Activated CD4-positive, alpha-beta T cell treated with anti-CD3 and anti-CD28 coated beads, Interleukin-2, amount 50 U/mL, for 24 hours (primary cell): Measurements from ENCODE around the gene NTN1.
"Not testable (repeated sequence)": the region's sequence is repeated elsewhere in the genome, so short reads cannot be mapped to it uniquely, and the experiment has no call there.

ENCODE experiments used
- DNase-seq, 2 donors: peaks; one replicate each; pipeline ENCODE4 v3.0.0-alpha.2; 2020; ENCODE audit warnings: low read depth in 1 of 2, low spot score in 1 of 2

NTN1 gene

DNA sequence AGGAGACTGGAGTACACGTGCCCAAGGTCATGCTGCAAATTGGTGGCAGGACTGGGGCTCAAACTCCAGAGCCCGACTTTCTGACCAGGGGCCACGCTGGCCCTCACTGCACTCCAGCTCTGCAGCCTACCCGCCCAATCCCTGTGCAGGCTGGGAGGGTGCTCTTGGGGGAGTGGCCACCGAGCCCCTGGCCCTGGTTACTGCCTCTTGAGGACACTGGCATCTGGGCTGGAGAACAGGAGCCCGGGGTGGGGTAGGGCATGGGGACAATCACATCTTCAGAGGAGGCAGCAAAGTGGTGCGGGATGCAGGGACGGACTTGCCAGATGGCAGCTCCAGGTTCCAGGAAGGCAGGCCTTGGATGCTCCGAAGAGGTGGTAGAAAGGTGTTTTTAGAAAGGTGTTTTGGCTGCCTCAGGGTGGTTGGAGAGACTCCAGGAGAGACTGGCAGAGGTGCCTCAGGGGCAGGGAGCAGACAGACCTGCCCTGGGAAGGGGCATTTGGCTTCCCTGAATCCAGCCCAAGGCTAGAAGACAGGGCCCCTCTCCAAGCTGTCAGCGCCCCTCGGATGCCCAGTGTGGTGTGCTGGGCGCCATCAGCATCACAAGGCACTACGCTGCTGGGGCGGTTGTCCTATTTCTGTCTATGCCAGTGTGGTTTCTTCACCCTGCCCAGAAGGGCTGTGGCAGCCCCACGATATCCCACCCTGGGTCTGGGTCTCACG lies 220.6 kb downstream of the NTN1 start:
- no peak for DNase-seq

- DNase-seq = no peak
Observed at GRCh38 chr17:9242497-9242881, 221.2 kb downstream of the NTN1 start.

GRCh38 chr17:9242983-9243382 lies 221.7 kb downstream of the NTN1 start:
- no peak for DNase-seq

- DNase-seq = no peak
Observed at GRCh38 chr17:9244066-9245052, 223.0 kb downstream of the NTN1 start.

- no peak for DNase-seq
Observed at GRCh38 chr17:9247401-9247938, 226.2 kb downstream of the NTN1 start.

DNA sequence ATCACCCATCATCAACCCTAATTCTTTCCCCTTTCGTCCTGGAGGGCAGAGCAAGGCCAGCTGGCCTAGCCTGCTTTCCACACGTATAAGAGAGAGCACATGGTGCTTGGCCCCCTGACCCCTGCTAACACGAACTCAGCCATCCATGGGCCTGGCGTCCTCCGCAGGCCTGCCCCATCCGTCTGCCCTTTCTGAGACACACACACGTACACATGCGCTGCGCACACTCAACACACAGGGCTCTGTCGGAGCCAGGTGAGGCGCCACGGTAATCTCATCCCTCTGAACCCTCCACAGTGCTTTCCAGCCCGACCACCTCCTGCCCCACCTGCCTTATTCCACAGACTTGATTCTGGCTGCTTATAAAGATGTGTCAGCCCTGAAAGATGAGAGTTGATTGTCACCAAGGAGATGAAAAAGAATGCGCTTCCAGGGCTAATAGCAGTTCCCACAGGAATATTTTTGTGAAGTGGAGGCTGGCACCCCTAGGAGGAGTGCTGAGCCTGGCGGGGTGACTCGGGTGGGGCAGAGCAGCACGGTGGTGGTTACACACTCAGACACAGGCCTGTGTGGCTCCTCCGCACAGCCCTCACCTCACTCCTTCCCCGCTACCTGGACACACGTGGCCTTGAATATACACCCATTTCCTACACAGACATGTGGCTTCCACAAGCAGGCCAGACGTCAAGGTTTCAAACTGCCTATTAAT lies 228.1 kb downstream of the NTN1 start:
- DNase-seq = no peak

GRCh38 chr17:9251273-9251672 lies 230.0 kb downstream of the NTN1 start:
- no peak for DNase-seq

GRCh38 chr17:9253308-9253707 lies 232.0 kb downstream of the NTN1 start:
- DNase-seq = no peak

DNA sequence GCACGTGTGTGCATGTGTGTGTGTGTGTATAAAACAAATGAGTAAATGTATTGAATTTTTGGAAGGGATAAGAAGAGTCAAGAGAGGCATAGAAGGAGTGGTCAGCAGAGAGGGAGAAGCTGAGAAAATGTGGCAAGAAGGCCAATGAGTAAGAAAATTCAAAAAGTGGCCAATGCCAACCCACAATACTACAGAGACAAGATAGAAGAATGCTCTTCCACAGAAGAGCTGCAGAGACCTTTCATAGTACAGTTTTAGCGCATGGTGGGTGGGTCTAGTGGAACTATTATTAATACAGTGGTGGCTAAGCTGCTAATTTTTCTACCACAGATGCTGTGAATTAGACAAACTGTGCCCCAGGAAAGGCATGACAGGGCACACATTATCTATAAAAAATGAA lies 233.5 kb downstream of the NTN1 start:
- DNase-seq = no peak

- DNase-seq = no peak
Observed at GRCh38 chr17:9255833-9256232, 234.5 kb downstream of the NTN1 start.

DNA sequence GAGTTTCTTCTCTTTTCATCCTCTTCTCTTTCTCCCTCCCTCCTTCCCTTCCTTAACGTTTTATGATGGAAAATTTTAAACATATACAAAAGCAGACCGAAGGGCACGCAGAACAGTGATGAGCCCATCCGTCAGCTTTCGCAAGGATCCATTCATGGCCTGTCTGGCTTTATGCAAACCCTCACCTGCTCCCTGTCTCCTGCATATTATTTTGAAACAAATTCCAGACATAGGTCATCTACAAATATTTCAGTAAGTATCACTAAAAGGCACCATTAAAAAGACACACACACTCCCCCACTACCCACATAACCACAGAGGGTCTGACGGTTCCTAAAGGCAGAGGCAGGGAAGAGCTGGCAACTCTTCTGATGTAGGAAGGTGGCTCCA lies 235.0 kb downstream of the NTN1 start:
- no peak for DNase-seq

GRCh38 chr17:9256751-9257629 lies 235.7 kb downstream of the NTN1 start:
- no peak for DNase-seq

- DNase-seq = not testable (repeated sequence)
Observed at GRCh38 chr17:9257630-9257965, 236.3 kb downstream of the NTN1 start.

- DNase-seq = no peak
Observed at GRCh38 chr17:9258115-9259015, 237.1 kb downstream of the NTN1 start.

DNA sequence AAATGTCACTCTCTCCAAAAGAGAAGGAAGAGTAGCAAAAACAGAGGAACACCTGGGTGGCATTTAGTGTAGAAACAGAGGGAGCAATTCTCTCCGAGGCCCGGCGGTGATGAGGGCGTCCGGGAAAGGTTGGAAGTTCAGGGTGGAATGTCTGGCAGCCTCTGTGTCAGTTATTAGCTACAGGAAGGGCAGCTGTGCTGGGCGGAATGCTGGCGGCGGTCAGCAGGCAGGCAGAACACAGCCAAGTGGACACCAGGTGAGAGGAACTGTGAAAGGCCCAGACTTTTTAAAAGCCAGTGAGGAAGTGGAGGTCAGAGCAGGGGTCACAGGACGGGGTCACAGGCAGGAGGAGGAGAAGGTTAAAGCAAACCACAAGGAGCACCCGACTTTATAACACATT lies 238.1 kb downstream of the NTN1 start:
- DNase-seq = no peak

GRCh38 chr17:9261081-9262012 lies 240.0 kb downstream of the NTN1 start:
- DNase-seq = no peak

DNA sequence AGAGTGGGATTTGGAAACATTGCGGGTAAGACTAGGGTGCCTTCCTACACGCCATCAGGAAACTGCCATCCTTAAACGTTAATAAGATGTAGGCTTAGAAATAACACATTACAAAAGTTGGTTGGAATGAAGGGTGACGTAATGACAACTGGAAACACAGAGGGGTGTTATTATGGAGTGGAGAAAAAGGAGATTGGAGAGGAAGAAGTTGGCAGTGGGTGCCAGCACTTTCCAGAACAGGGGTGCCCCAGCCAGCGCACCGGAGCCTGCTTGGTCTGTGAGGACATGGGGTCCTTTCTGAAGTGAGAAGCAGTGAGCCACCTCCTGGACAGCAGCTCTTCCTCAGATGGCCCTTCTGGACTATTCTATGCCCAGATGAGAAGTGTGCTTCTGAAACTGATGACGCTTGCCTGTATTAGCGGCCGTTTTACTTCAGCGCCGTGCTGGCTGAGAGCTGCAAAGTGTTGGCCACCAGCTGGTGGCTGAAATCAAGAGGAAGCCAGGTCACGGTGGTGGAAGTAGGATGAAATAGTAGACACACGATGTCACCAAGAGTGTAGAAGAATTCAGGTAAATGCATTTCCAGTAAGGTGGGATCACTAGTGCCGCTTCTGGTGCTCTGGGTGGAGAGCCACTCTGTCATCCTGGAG lies 244.8 kb downstream of the NTN1 start:
- no peak for DNase-seq

GRCh38 chr17:9266697-9267117 lies 245.4 kb downstream of the NTN1 start:
- no peak for DNase-seq
